ENCODE measurements around the gene USP11.
A peak's percentile ranks its signal among the peaks of the same experiment; 100 is the strongest.

The USP11 gene

GRCh38 chrX:47226071-47226470, 6.7 kb upstream of the USP11 start:
- DNase-seq: no peak

- DNase-seq: no peak
Measured at GRCh38 chrX:47226531-47227333, 6.1 kb upstream of the USP11 start.

GRCh38 chrX:47227334-47227583, 5.5 kb upstream of the USP11 start:
- DNase-seq: no peak

- no peak for DNase-seq
Measured at GRCh38 chrX:47228550-47229270, 4.1 kb upstream of the USP11 start.

GRCh38 chrX:47229427-47229826, 3.4 kb upstream of the USP11 start:
- DNase-seq: no peak

GRCh38 chrX:47230136-47230868, 2.5 kb upstream of the USP11 start:
- no peak for DNase-seq

- no peak for DNase-seq
Measured at GRCh38 chrX:47231167-47231566, 1.6 kb upstream of the USP11 start.

GRCh38 chrX:47232197-47232802, 509 bp upstream of the USP11 start:
- no peak for DNase-seq

GRCh38 chrX:47233333-47234113, 714 bp downstream of the USP11 start:
- DNase-seq: peak; percentile 94

GRCh38 chrX:47234583-47234982, 1.8 kb downstream of the USP11 start:
- no peak for DNase-seq

GRCh38 chrX:47235691-47236103, 2.9 kb downstream of the USP11 start:
- DNase-seq: no peak

- no peak for DNase-seq
Measured at GRCh38 chrX:47239199-47239598, 6.4 kb downstream of the USP11 start.

GRCh38 chrX:47239898-47240545, 7.2 kb downstream of the USP11 start:
- no peak for DNase-seq

GRCh38 chrX:47240619-47241018, 7.8 kb downstream of the USP11 start:
- no peak for DNase-seq

GRCh38 chrX:47241201-47242011, 8.6 kb downstream of the USP11 start:
- no peak for DNase-seq

GRCh38 chrX:47242321-47242720, 9.5 kb downstream of the USP11 start:
- DNase-seq: no peak

- no peak for DNase-seq
Measured at GRCh38 chrX:47243351-47243750, 10.5 kb downstream of the USP11 start.

- no peak for DNase-seq
Measured at GRCh38 chrX:47244676-47245075, 11.9 kb downstream of the USP11 start.

GRCh38 chrX:47245156-47245555, 12.3 kb downstream of the USP11 start:
- no peak for DNase-seq

- no peak for DNase-seq
Measured at GRCh38 chrX:47247206-47247998, 14.6 kb downstream of the USP11 start.

- no peak for DNase-seq
Measured at GRCh38 chrX:47247999-47248320, 15.2 kb downstream of the USP11 start.
